Mammary epithelial cell (primary cell): ENCODE measurements around the gene LRRC27.

Experiments used
- EZH2 ChIP-seq: IDR thresholded peaks from 2 replicates; pipeline ENCODE4 v1.6.1; 2012; ENCODE audit warnings: low read length, inconsistent platforms, borderline replicate concordance
- TF ChIP-seq, protein P1 (sequence below), 2 donors: IDR thresholded peaks in 1 of 2; conservative IDR thresholded peaks in 1 of 2; 2 replicates each; pipeline ENCODE4 v1.5.1; 2011 to 2012; ENCODE audit warnings: inconsistent platforms in 2 of 2, low read length in 2 of 2, mild to moderate bottlenecking in 2 of 2, control low read depth in 1 of 2, low read depth in 1 of 2; ENCODE audit not compliant: insufficient read depth in 1 of 2; ENCODE audit errors: extremely low read depth in 1 of 2

DNA sequence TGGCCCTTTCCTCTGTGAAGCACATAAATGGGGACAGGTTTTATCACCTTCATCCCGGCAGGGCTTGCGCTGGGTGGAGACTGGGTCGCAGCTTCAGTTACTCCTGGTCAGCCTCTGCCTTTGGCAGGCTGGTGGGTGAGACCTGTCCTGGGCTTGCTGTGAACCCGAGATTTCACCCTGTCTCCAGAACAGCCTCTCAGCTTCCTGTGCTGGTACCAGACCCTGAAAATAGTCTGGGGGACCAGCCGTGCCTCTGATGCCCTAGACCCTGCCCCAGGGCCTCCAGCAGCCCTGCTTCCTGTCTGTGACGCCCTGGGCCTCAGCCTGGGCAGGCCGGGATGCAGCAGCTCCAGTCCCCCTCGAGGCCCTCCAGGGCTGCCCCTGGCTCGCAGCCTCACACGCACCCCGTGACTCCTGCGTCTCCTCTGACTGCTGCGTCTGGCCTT, 51.8 kb downstream of the LRRC27 start:
- no peak for TF ChIP-seq EZH2
- TF ChIP-seq, protein P1, sequence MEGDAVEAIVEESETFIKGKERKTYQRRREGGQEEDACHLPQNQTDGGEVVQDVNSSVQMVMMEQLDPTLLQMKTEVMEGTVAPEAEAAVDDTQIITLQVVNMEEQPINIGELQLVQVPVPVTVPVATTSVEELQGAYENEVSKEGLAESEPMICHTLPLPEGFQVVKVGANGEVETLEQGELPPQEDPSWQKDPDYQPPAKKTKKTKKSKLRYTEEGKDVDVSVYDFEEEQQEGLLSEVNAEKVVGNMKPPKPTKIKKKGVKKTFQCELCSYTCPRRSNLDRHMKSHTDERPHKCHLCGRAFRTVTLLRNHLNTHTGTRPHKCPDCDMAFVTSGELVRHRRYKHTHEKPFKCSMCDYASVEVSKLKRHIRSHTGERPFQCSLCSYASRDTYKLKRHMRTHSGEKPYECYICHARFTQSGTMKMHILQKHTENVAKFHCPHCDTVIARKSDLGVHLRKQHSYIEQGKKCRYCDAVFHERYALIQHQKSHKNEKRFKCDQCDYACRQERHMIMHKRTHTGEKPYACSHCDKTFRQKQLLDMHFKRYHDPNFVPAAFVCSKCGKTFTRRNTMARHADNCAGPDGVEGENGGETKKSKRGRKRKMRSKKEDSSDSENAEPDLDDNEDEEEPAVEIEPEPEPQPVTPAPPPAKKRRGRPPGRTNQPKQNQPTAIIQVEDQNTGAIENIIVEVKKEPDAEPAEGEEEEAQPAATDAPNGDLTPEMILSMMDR (conservative IDR thresholded peaks at IDR 0.05 in 1 of 2, IDR thresholded peaks at IDR 0.05 in 1 of 2; ENCODE audit: extremely low read depth in 1 of 2, insufficient read depth in 1 of 2, low read depth in 1 of 2, low read length in 2 of 2) = no peak
